Brain microvascular endothelial cell (primary cell): ENCODE measurements around the gene MAGEB6B.

Experiments
- DNase-seq: peaks from one replicate; pipeline ENCODE4 v3.0.0-alpha.2; 2020
- H3K27ac ChIP-seq: fragments of 250-450 bp; sonication (Bioruptor Pico); 2 replicates; pipeline ENCODE4 v1.5.1; 2020; ENCODE audit warnings: mild to moderate bottlenecking, moderate library complexity
- H3K27me3 ChIP-seq: fragments of 250-450 bp; sonication (Bioruptor Pico); replicated peaks from 2 replicates; pipeline ENCODE4 v1.5.1; 2020; ENCODE audit warnings: mild to moderate bottlenecking
- H3K36me3 ChIP-seq: fragments of 250-450 bp; sonication (Bioruptor Pico); replicated peaks from 2 replicates; pipeline ENCODE4 v1.5.1; 2020; ENCODE audit warnings: mild to moderate bottlenecking
- H3K4me3 ChIP-seq: 2 replicates; pipeline ENCODE4 v1.5.1; 2011; ENCODE audit warnings: low read depth, mild to moderate bottlenecking, control low read depth, low read length, moderate library complexity
- in situ Hi-C: cut with HindIII; loops from 2 replicates; pipeline ENCODE4 v1.10.0; 2017; ENCODE audit warnings: low sequenced_read_pairs, low pct_ligation_motif_present
- TF ChIP-seq, protein P1 (sequence below): IDR thresholded peaks from 2 replicates; pipeline ENCODE4 v1.5.1; 2011; ENCODE audit warnings: low read depth, mild to moderate bottlenecking, moderate library complexity, low read length, control low read depth, inconsistent platforms; ENCODE audit errors: missing control alignments

The MAGEB6B gene

DNA sequence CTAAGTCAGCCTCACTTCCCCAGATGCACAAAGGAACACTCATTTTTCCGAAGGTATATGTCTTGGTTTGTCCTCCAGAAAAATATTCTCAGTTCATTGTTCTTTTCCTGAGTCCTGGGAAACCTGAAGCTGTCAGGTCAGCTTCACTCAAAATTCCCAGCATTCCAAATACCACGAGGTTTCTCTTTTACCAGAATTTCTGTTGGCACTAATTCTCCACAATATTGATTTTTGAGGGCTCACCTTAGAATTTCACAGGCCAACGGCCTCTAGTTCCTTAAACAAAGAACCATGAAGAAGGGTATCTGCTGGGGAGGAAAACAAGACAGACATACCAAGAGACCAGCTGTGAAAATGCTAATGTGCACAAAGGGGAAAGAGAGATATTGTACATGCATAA lies 47.6 kb downstream of the MAGEB6B start:
- Histone ChIP-seq H3K27ac (no peak overlapping the region), H3K4me3 (no peak overlapping the region), H3K36me3 (no peaks in the 10 kb centered on the region), H3K27me3 (no peaks in the 10 kb centered on the region)
- DNase-seq = no peak
- TF ChIP-seq, protein P1, sequence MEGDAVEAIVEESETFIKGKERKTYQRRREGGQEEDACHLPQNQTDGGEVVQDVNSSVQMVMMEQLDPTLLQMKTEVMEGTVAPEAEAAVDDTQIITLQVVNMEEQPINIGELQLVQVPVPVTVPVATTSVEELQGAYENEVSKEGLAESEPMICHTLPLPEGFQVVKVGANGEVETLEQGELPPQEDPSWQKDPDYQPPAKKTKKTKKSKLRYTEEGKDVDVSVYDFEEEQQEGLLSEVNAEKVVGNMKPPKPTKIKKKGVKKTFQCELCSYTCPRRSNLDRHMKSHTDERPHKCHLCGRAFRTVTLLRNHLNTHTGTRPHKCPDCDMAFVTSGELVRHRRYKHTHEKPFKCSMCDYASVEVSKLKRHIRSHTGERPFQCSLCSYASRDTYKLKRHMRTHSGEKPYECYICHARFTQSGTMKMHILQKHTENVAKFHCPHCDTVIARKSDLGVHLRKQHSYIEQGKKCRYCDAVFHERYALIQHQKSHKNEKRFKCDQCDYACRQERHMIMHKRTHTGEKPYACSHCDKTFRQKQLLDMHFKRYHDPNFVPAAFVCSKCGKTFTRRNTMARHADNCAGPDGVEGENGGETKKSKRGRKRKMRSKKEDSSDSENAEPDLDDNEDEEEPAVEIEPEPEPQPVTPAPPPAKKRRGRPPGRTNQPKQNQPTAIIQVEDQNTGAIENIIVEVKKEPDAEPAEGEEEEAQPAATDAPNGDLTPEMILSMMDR = no peak
- in situ Hi-C loops = no loop called here
